GM12878 (cell line): ENCODE results near the gene MUC5AC. TPM values are rescaled to one million over a fixed set of nuclear protein-coding genes. Genes with fewer than 3 reads are reported as not detected.

ENCODE experiments used
- CTCF ChIP-seq, 3 experiments: IDR thresholded peaks in 2 of 3; conservative IDR thresholded peaks in 1 of 3; 2 replicates each; pipeline ENCODE4 v1.5.1; 2011; ENCODE audit warnings: low read depth in 3 of 3, low read length in 3 of 3, mild to moderate bottlenecking in 3 of 3, control low read depth in 2 of 3, moderate library complexity in 2 of 3, inconsistent platforms in 1 of 3, mixed read lengths in 1 of 3; ENCODE audit not compliant: control insufficient read depth in 2 of 3, insufficient read depth in 1 of 3; ENCODE audit errors: extremely low read depth in 1 of 3
- HDAC6 ChIP-seq: fragments of 200-600 bp; sonication (generic); IDR thresholded peaks from one replicate; pipeline ENCODE4 v1.8.0; 2017; ENCODE audit warnings: antibody characterized with exemption; ENCODE audit not compliant: unreplicated experiment
- KAT2A ChIP-seq: conservative IDR thresholded peaks from 2 replicates; pipeline ENCODE4 v1.6.1; 2011; ENCODE audit warnings: low read depth, low read length; ENCODE audit not compliant: control insufficient read depth
- MXI1 ChIP-seq: fragments of 150-350 bp; IDR thresholded peaks from 2 replicates; pipeline ENCODE4 v1.6.1; 2011; ENCODE audit warnings: low read depth, mild to moderate bottlenecking, inconsistent platforms, low read length, improper control_type of control experiment
- SRF ChIP-seq, 2 experiments: IDR thresholded peaks; 2 replicates each; pipeline ENCODE4 v1.6.1; 2011; ENCODE audit warnings: low read depth in 2 of 2, low read length in 2 of 2, mild to moderate bottlenecking in 1 of 2, moderate library complexity in 1 of 2
- ZBTB40 ChIP-seq: fragments of 450-650 bp; IDR thresholded peaks from 2 replicates; pipeline ENCODE4 v1.6.1; 2016; ENCODE audit warnings: mild to moderate bottlenecking, moderate library complexity, borderline replicate concordance
- ZNF274 ChIP-seq: IDR thresholded peaks from one replicate; pipeline ENCODE4 v1.8.0; 2011; ENCODE audit not compliant: insufficient read length, insufficient read depth
- polyA plus RNA-seq, 11 experiments: library from polyadenylated mRNA; depleted of rRNA in 4 of 11; unstranded in 6 of 11; stranded (reverse) in 5 of 11; fragments of >200 nt; fragmentation: Nextera tagmentation in 4 of 11; fragmentation: Illumina TruSeq in 1 of 11; extraction: Ambion mirVana in 4 of 11; extraction: Trizol in 1 of 11; gene quantifications; 1 replicate in 1 of 11; 2 replicates in 10 of 11; pipeline versions ENCODE4 v1.2.1 to v1.2.3, GENCODE V29; 2011 to 2016; ENCODE audit warnings: inconsistent platforms in 2 of 11, missing spikeins in 2 of 11, low read depth in 1 of 11
- total RNA-seq, 4 experiments: library from RNA; depleted of rRNA in 3 of 4; stranded (reverse); fragments of >200 nt in 3 of 4; fragmentation: Illumina TruSeq in 1 of 4; extraction: Trizol in 1 of 4; gene quantifications; 2 replicates each; pipeline versions ENCODE4 v1.2.1 to v1.2.3, GENCODE V29; 2013 to 2021

MUC5AC gene
- total and polyA plus RNA-seq, 10 of the 15 experiments (the other 5 are each of a cell fraction or from before 2014, with no cell fraction given): under 0.01 to 0.01 TPM; not detected in 8

- TF ChIP-seq MXI1 (no peak), KAT2A (no peak), ZBTB40 (no peak), ZNF274 (no peak), CTCF (IDR thresholded peaks at IDR 0.05 in 2 of 3, conservative IDR thresholded peaks at IDR 0.05 in 1 of 3; ENCODE audit: control insufficient read depth in 2 of 3, extremely low read depth in 1 of 3, insufficient read depth in 1 of 3, low read depth in 3 of 3, low read length in 3 of 3) (no peak), SRF (IDR thresholded peaks at IDR 0.05; ENCODE audit: low read depth in 2 of 2, low read length in 2 of 2) (no peak), HDAC6 (no peak)
Measured at GRCh38 chr11:1230121-1230455, 72.3 kb downstream of the MUC5AC start (continued).
